ENCODE results near the gene SPO11. TPM values are rescaled to one million over a fixed set of nuclear protein-coding genes. Genes with fewer than 3 reads are reported as not detected.

SPO11 gene
- total and polyA plus RNA-seq, 2 of the 8 experiments (the other 6 are each of a cell fraction or from before 2014, with no cell fraction given) = not detected

- H3K4me3 ChIP-seq (ENCODE audit: extremely low read depth in 1 of 4, insufficient read depth in 2 of 4, low read depth in 3 of 4, low read length in 4 of 4) = no peak overlapping the region
- no peak overlapping the region for H3K14ac ChIP-seq (ENCODE audit: insufficient read length)
- no peak overlapping the region for H3K18ac ChIP-seq (ENCODE audit: extremely low read depth, low read length)
- CTCF ChIA-PET (ENCODE audit: partially characterized antibody) = interaction anchor here (0.7 to 3.0 kb wide), 9 partner anchors 9 to 192 kb away, joined by 3 to 19 read pairs (median 5); partner anchors contain the start of gene SPO11
- no peak overlapping the region for H3K4ac ChIP-seq (replicated peaks; ENCODE audit: insufficient read length, low read depth, low read length)
- H2BK120ac ChIP-seq (replicated peaks; ENCODE audit: low read depth, low read length) = no peak overlapping the region
- no peak overlapping the region for H4K5ac ChIP-seq (ENCODE audit: insufficient read length, low read depth, low read length)
- 94% methylated on average over 7 of the region's 7 CpGs; no CpG with 5 or more reads in 1 of the 2 experiments for WGBS, 2 experiments (ENCODE audit: extremely low coverage in 1 of 2, insufficient coverage in 1 of 2, insufficient read length in 1 of 2, insufficient replicate concordance in 2 of 2, low coverage in 1 of 2, low lambda C conversion rate in 2 of 2, missing lambda C conversion rate in 1 of 2)
- H4K8ac ChIP-seq (ENCODE audit: extremely low read depth, insufficient read depth, low read length) = no peak overlapping the region
- H3K23me2 ChIP-seq (ENCODE audit: low read depth, low read length) = no peaks in the 10 kb centered on the region
- no peak overlapping the region for H3K56ac ChIP-seq (replicated peaks; ENCODE audit: insufficient read length, low read depth, low read length)
- no peak overlapping the region for H3K23ac ChIP-seq (ENCODE audit: insufficient read length)
- no peaks in the 10 kb centered on the region for H4K20me1 ChIP-seq (replicated peaks in 1 of 2; ENCODE audit: control insufficient read depth in 1 of 2, insufficient read depth in 2 of 2, low read length in 2 of 2)
- POLR2A ChIA-PET (ENCODE audit: partially characterized antibody) = interaction anchor here (1.5 kb wide), 1 partner anchor 17 kb away, joined by 4 read pairs; no protein-coding TSS in a partner anchor
- no peaks in the 10 kb centered on the region for H3K36me3 ChIP-seq (ENCODE audit: control insufficient read depth in 2 of 4, insufficient read depth in 4 of 4, low read length in 3 of 4)
- H2AFZ ChIP-seq (ENCODE audit: low read length) = no peak overlapping the region
- H2BK12ac ChIP-seq (ENCODE audit: low read depth, low read length) = no peak overlapping the region
- H3K9me3 ChIP-seq (ENCODE audit: insufficient read depth in 2 of 2, low read depth in 1 of 2, low read length in 1 of 2) = no peaks in the 10 kb centered on the region
- no peaks in the 10 kb centered on the region for H3K79me1 ChIP-seq (ENCODE audit: low read depth, low read length)
- H2BK5ac ChIP-seq (ENCODE audit: low read depth, low read length) = no peak overlapping the region
- H3K79me2 ChIP-seq (ENCODE audit: control insufficient read depth in 1 of 2, insufficient read depth in 2 of 2, low read length in 2 of 2) = no peaks in the 10 kb centered on the region
- no peak for FAIRE-seq
- peaks cover 0 to 2% (median 0%) of the 10 kb centered on the region in 4 experiments; a peak in 1 of 7 replicates for H3K27me3 ChIP-seq (replicated peaks in 1 of 4; ENCODE audit: control insufficient read depth in 3 of 4, extremely low read depth in 1 of 4, insufficient read depth in 3 of 4, low read length in 3 of 4)
- no peak overlapping the region for H3K4me2 ChIP-seq (ENCODE audit: insufficient read depth in 1 of 2, low read depth in 2 of 2, low read length in 2 of 2)
- no peak overlapping the region for H3K9ac ChIP-seq (replicated peaks in 1 of 4; ENCODE audit: extremely low read depth in 1 of 4, low read depth in 3 of 4, low read length in 3 of 4)
- DNase-seq (ENCODE audit: low read depth in 1 of 2, low spot score in 2 of 2) = no peak
- no peak overlapping the region for H2BK15ac ChIP-seq (ENCODE audit: low read length)
- no peak overlapping the region for H4K91ac ChIP-seq (replicated peaks; ENCODE audit: insufficient read length, low read length)
- H2BK20ac ChIP-seq (ENCODE audit: low read length) = no peak overlapping the region
- no peak overlapping the region for H2AK5ac ChIP-seq (ENCODE audit: low read depth, low read length)
- no peak overlapping the region for H3K27ac ChIP-seq (ENCODE audit: low read depth, low read length)
- H3K4me1 ChIP-seq (replicated peaks in 1 of 4; ENCODE audit: control insufficient read depth in 3 of 4, insufficient read depth in 4 of 4, low read length in 3 of 4) = no peaks in the 10 kb centered on the region
Measured at GRCh38 chr20:57281900-57282299, 47.7 kb upstream of the SPO11 start.

All from H1 (cell line).